Measurements from ENCODE around the gene LYSMD2.

LYSMD2 gene

GRCh38 chr15:51751697-51752683 lies 14.5 kb upstream of the LYSMD2 start:
- Histone ChIP-seq H4K20me1 (ENCODE audit: insufficient read depth, low read length, poor library complexity, severe bottlenecking) (no peaks in the 10 kb centered on the region), H3K9ac (ENCODE audit: low read depth, low read length, poor library complexity, severe bottlenecking) (peak overlapping the region; percentile 61), H3K9me2 (replicated peaks; ENCODE audit: low read depth, low read length) (no peaks in the 10 kb centered on the region), H3K36me3 (ENCODE audit: insufficient read depth, low read length) (no peaks in the 10 kb centered on the region), H3F3A (ENCODE audit: low read depth) (no peaks in the 10 kb centered on the region), H2AFZ (ENCODE audit: low read length) (peak overlapping the region; percentile 90), H3K9me3 (ENCODE audit: insufficient read depth, low read depth, low read length) (no peaks in the 10 kb centered on the region), H3K4me2 (ENCODE audit: low read depth, low read length, poor library complexity, severe bottlenecking) (peak overlapping the region; percentile 93), H3K4me3 (ENCODE audit: low read length, poor library complexity, severe bottlenecking) (peak overlapping the region; percentile 82), H3K27me3 (ENCODE audit: insufficient read depth, low read length, poor library complexity, severe bottlenecking) (no peaks in the 10 kb centered on the region), H3K79me2 (ENCODE audit: insufficient read depth, low read length) (peaks cover 27% of the 10 kb centered on the region), H3K4me1 (ENCODE audit: insufficient read depth, low read length, poor library complexity, severe bottlenecking) (peaks cover 45% of the 10 kb centered on the region)
- TF ChIP-seq EZH2phosphoT487 (IDR thresholded peaks at IDR 0.05; ENCODE audit: borderline replicate concordance): no peak
- TF ChIP-seq, protein P1, sequence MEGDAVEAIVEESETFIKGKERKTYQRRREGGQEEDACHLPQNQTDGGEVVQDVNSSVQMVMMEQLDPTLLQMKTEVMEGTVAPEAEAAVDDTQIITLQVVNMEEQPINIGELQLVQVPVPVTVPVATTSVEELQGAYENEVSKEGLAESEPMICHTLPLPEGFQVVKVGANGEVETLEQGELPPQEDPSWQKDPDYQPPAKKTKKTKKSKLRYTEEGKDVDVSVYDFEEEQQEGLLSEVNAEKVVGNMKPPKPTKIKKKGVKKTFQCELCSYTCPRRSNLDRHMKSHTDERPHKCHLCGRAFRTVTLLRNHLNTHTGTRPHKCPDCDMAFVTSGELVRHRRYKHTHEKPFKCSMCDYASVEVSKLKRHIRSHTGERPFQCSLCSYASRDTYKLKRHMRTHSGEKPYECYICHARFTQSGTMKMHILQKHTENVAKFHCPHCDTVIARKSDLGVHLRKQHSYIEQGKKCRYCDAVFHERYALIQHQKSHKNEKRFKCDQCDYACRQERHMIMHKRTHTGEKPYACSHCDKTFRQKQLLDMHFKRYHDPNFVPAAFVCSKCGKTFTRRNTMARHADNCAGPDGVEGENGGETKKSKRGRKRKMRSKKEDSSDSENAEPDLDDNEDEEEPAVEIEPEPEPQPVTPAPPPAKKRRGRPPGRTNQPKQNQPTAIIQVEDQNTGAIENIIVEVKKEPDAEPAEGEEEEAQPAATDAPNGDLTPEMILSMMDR (conservative IDR thresholded peaks at IDR 0.05; ENCODE audit: low read length): no peak

DNA sequence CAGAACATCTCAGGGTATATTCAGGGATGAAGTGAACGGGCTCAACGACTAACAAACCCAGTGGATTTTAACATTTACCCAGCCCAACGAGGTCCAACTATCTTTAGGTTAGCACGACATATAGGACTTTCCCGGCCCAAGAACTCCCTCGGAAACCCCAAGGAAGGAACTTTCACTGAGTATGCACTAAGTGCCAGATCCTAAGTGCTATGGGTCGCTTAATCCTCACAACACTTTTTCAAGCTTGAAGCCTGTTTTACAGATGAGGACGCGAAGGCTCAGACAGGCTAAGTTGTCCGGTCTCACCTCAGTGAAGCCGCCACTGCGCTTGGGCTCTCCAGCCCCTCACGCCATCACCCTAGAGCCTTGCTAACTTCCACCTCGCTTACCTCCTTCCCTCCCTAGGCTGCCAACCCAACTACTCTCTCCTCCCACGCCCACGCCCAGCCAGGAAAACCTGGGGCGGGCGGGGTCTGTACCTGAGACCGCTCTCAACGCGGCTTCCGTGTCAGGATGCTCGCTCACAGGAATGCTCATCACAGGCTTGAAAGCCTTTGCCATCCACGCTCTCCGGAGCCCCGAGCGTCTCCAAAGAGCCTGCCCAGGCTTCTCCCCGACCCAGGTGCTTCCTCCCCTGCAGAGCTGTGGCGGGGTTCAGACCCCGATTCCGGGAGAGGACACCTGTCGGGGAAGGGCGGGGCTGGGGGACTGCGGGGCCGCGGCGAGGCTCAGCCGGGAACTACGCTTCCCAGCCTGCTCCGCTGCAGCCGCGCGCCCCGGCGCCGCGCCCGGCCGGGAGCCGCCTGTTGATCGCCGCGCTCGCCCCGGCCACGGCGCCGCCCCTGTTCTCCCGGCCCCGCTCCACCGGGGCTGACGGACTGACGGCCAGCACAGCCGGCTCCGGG lies 13.6 kb upstream of the LYSMD2 start, which contains the start of gene TMOD2:
TSS of gene TMOD2 (plus strand) at position 806 of the 905 bp plus-strand sequence. CDS start 14,845 bp downstream, outside the sequence.
- H3K9me2 ChIP-seq (replicated peaks; ENCODE audit: low read depth, low read length): no peaks in the 10 kb centered on the region
- no peaks in the 10 kb centered on the region for H3K27me3 ChIP-seq (ENCODE audit: insufficient read depth, low read length, poor library complexity, severe bottlenecking)
- peaks cover 25% of the 10 kb centered on the region for H3K79me2 ChIP-seq (ENCODE audit: insufficient read depth, low read length)
- H3F3A ChIP-seq (ENCODE audit: low read depth): no peaks in the 10 kb centered on the region
- peak within 1 kb of the TSS; percentile 93 for H3K4me2 ChIP-seq (ENCODE audit: low read depth, low read length, poor library complexity, severe bottlenecking)
- H3K4me1 ChIP-seq (ENCODE audit: insufficient read depth, low read length, poor library complexity, severe bottlenecking): peaks cover 41% of the 10 kb centered on the region
- H3K36me3 ChIP-seq (ENCODE audit: insufficient read depth, low read length): no peaks in the 10 kb centered on the region
- peak within 1 kb of the TSS; percentile 61 for H3K9ac ChIP-seq (ENCODE audit: low read depth, low read length, poor library complexity, severe bottlenecking)
- H2AFZ ChIP-seq (ENCODE audit: low read length): peak within 1 kb of the TSS; percentile 90
- no peaks in the 10 kb centered on the region for H3K9me3 ChIP-seq (ENCODE audit: insufficient read depth, low read depth, low read length)
- peak within 1 kb of the TSS; percentile 82 for H3K4me3 ChIP-seq (ENCODE audit: low read length, poor library complexity, severe bottlenecking)
- no peak for TF ChIP-seq EZH2phosphoT487 (IDR thresholded peaks at IDR 0.05; ENCODE audit: borderline replicate concordance)
- TF ChIP-seq, protein P1 (conservative IDR thresholded peaks at IDR 0.05; ENCODE audit: low read length): no peak
- no peaks in the 10 kb centered on the region for H4K20me1 ChIP-seq (ENCODE audit: insufficient read depth, low read length, poor library complexity, severe bottlenecking)

DNA sequence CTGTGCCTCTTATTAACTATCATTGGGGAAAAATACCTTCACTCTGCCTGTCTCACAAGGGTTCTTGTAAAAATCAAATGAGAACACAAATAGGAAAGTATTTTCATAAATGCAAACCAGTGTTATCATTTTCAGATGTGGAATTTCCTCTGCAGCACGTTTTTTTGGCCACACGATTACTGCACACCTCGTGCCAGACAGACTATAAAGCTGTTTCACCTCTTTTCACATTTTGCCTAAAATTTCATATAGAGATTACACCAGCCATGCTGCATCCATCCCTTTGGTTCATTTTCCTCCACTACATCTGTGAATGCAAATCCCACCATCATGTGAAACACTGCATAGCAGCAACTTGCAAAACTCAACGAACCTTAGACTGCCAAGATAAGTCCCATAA lies 12.7 kb upstream of the LYSMD2 start:
- H3K27me3 ChIP-seq (ENCODE audit: insufficient read depth, low read length, poor library complexity, severe bottlenecking): no peaks in the 10 kb centered on the region
- H3K4me1 ChIP-seq (ENCODE audit: insufficient read depth, low read length, poor library complexity, severe bottlenecking): peaks cover 32% of the 10 kb centered on the region
- no peaks in the 10 kb centered on the region for H3F3A ChIP-seq (ENCODE audit: low read depth)
- no peak for TF ChIP-seq EZH2phosphoT487 (IDR thresholded peaks at IDR 0.05; ENCODE audit: borderline replicate concordance)
- TF ChIP-seq, protein P1 (conservative IDR thresholded peaks at IDR 0.05; ENCODE audit: low read length): no peak
- H3K9me2 ChIP-seq (replicated peaks; ENCODE audit: low read depth, low read length): no peaks in the 10 kb centered on the region
- peaks cover 21% of the 10 kb centered on the region for H3K79me2 ChIP-seq (ENCODE audit: insufficient read depth, low read length)
- H3K36me3 ChIP-seq (ENCODE audit: insufficient read depth, low read length): no peaks in the 10 kb centered on the region
- H2AFZ ChIP-seq (ENCODE audit: low read length): peak overlapping the region; percentile 90
- no peaks in the 10 kb centered on the region for H3K9me3 ChIP-seq (ENCODE audit: insufficient read depth, low read depth, low read length)
- no peak overlapping the region for H3K4me3 ChIP-seq (ENCODE audit: low read length, poor library complexity, severe bottlenecking)
- H3K9ac ChIP-seq (ENCODE audit: low read depth, low read length, poor library complexity, severe bottlenecking): no peak overlapping the region
- H4K20me1 ChIP-seq (ENCODE audit: insufficient read depth, low read length, poor library complexity, severe bottlenecking): no peaks in the 10 kb centered on the region
- H3K4me2 ChIP-seq (ENCODE audit: low read depth, low read length, poor library complexity, severe bottlenecking): no peak overlapping the region

Data from Loucy (cell line).